ENCODE measurements around the gene RIC8B. TPM values are rescaled to one million over a fixed set of nuclear protein-coding genes. Genes with fewer than 3 reads are reported as not detected.

RIC8B gene
- total RNA-seq, 1 donor from 2014 or later, result 5.8 TPM

GRCh38 chr12:106913456-106913855, 139.0 kb downstream of the RIC8B start:
- DNase-seq (no peak), ATAC-seq (ENCODE audit: low read depth) (no peak)
- Mint-ChIP-seq H3K4me1 (peaks cover 11% of the 10 kb centered on the region), H3K4me3 (no peak overlapping the region), H3K36me3 (ENCODE audit: low read depth) (no peaks in the 10 kb centered on the region), H3K9me3 (no peaks in the 10 kb centered on the region), H3K27ac (no peak overlapping the region), H3K27me3 (peaks cover 81% of the 10 kb centered on the region)
- CTCF ChIA-PET, result no interaction called here
- TF ChIP-seq CTCF (IDR thresholded peaks at IDR 0.05), result no peak
- intact Hi-C loops (cut with micrococcal nuclease), result loop anchor here (5.0 to 10.0 kb wide), 3 partner anchors 179 to 329 kb away; partner anchors contain the start of genes CRY1 and RFX4
- POLR2A ChIA-PET, result no interaction called here

GRCh38 chr12:106914796-106915634, 140.5 kb downstream of the RIC8B start:
- peaks cover 11% of the 10 kb centered on the region for H3K4me1 Mint-ChIP-seq
- no peaks in the 10 kb centered on the region for H3K9me3 Mint-ChIP-seq
- no peak overlapping the region for H3K27ac Mint-ChIP-seq
- no peak for TF ChIP-seq CTCF (IDR thresholded peaks at IDR 0.05)
- no peaks in the 10 kb centered on the region for H3K36me3 Mint-ChIP-seq (ENCODE audit: low read depth)
- ATAC-seq (ENCODE audit: low read depth) (no peak), DNase-seq (no peak)
- CTCF ChIA-PET, result no interaction called here
- peaks cover 76% of the 10 kb centered on the region for H3K27me3 Mint-ChIP-seq
- POLR2A ChIA-PET, result no interaction called here
- H3K4me3 Mint-ChIP-seq, result no peak overlapping the region
- intact Hi-C loops (cut with micrococcal nuclease), result loop anchor here (5.0 to 10.0 kb wide), 3 partner anchors 177 to 330 kb away; partner anchors contain the start of genes CRY1 and RFX4

- ChIA-PET CTCF (no interaction called here), POLR2A (no interaction called here)
- Mint-ChIP-seq H3K4me3 (no peak overlapping the region), H3K36me3 (ENCODE audit: low read depth) (no peaks in the 10 kb centered on the region), H3K27me3 (peaks cover 79% of the 10 kb centered on the region), H3K9me3 (no peaks in the 10 kb centered on the region), H3K4me1 (peaks cover 5% of the 10 kb centered on the region), H3K27ac (no peak overlapping the region)
- no peak for ATAC-seq (ENCODE audit: low read depth)
- no peak for TF ChIP-seq CTCF (IDR thresholded peaks at IDR 0.05)
- DNase-seq, result no peak
- intact Hi-C loops (cut with micrococcal nuclease), result loop anchor here (10.0 kb wide), 2 partner anchors 181 to 331 kb away; partner anchors contain the start of gene RFX4
These were observed 141.1 kb downstream of the RIC8B start for GRCh38 chr12:106915635-106916026.

- ATAC-seq (ENCODE audit: low read depth) (no peak), DNase-seq (no peak)
- ChIA-PET POLR2A (no interaction called here), CTCF (no interaction called here)
- Mint-ChIP-seq H3K27me3 (peaks cover 71% of the 10 kb centered on the region), H3K4me1 (no peaks in the 10 kb centered on the region), H3K36me3 (ENCODE audit: low read depth) (no peaks in the 10 kb centered on the region), H3K4me3 (no peak overlapping the region), H3K27ac (no peak overlapping the region), H3K9me3 (peaks cover 2% of the 10 kb centered on the region)
- TF ChIP-seq CTCF (IDR thresholded peaks at IDR 0.05), result no peak
- intact Hi-C loops (cut with micrococcal nuclease), result loop anchor here (10.0 kb wide), 2 partner anchors 183 to 333 kb away; partner anchors contain the start of gene RFX4
These were observed 143.0 kb downstream of the RIC8B start for GRCh38 chr12:106917503-106917902.

GRCh38 chr12:106918746-106919145, 144.3 kb downstream of the RIC8B start:
- peaks cover 69% of the 10 kb centered on the region for H3K27me3 Mint-ChIP-seq
- intact Hi-C loops (cut with micrococcal nuclease), result loop anchor here (1.0 to 10.0 kb wide), 3 partner anchors 77 to 334 kb away; partner anchors contain the start of gene RFX4
- POLR2A ChIA-PET, result no interaction called here
- H3K27ac Mint-ChIP-seq, result no peak overlapping the region
- H3K36me3 Mint-ChIP-seq (ENCODE audit: low read depth), result no peaks in the 10 kb centered on the region
- TF ChIP-seq CTCF (IDR thresholded peaks at IDR 0.05), result no peak
- CTCF ChIA-PET, result interaction anchor here (1.0 to 2.9 kb wide), 3 partner anchors 77 to 561 kb away, joined by 4 to 23 read pairs (median 22); partner anchors contain the start of gene POLR3B
- DNase-seq, result no peak
- peaks cover 10% of the 10 kb centered on the region for H3K9me3 Mint-ChIP-seq
- H3K4me1 Mint-ChIP-seq, result no peaks in the 10 kb centered on the region
- no peak overlapping the region for H3K4me3 Mint-ChIP-seq
- ATAC-seq (ENCODE audit: low read depth), result no peak
